Measurements from ENCODE around the gene RAB44.

The RAB44 gene

DNA sequence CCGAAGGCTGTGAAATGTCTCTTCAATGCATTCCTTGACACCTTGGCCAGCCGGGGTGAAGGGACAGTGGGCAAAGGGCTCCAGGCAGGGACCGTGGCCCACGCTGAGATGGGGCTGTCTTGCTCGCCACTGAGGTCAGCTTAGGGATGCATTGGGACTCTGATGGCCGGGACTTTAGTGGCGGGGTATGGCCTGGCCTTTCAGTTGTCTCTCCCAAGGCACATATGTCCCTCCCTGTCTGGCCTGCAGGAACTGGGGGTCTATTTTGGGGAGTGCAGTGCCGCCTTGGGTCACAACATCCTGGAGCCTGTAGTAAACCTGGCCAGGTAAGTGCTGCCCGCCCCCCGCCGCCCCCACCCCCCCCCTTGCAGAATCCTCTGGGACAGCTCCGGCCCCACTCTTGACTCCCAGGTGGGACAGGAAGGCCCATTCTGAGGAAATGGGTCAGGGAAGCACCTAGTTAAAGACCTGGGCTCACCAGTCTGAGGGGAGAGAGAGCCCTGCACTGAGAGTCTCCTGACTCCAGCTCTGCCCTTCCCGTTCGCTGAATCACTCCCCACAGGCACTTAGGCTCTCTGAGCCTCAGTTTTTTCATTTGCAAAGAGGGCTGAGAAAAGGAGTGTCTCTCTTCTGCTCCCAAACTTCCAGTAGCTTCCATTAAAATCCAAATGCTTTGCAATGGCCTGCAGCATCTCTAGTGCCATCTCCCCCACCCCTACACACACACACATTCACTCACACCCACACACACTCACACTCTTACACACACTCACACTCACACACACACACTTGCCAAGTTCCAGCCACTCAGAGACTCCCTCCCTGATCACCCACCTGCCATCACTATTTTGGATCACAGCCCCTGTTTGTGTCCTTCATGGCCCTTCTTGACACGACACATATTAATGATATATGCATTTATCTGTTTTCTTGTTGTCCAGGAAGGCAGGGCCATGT, 33.1 kb downstream of the RAB44 start:
- no peak for DNase-seq (ENCODE audit: low read depth in 2 of 2)

DNA sequence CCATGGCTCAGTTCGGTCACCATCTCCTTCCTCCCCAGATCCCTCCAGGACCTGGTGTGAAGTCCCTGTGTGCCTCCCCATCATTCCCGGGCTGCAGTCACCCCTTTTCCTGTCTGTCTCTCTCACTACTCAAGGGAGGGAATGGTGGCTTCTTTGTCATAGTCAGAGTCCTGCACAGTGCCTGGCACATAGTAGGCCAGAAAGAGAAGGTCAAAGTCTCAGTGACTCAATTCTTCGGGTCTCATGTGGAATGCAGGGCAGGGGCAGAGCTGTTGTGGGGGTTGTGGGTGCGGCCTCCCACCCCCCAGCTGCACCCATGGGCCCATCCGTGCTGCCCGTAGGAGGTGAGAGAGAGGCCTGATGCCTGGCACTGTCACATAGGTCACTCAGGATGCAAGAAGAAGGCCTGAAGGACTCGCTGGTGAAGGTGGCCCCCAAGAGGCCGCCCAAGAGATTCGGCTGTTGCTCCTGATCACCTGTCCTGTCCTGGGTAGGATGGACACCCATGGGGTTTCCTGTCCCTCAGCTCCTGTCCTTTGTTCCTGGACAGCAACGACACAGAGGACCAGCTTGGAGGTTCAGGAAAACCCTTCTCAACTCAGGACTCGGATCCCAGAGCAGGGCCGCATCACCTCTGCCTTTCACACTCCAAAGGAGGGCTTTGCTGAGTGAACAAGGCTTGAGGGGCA, 34.1 kb downstream of the RAB44 start:
- DNase-seq (ENCODE audit: low read depth in 2 of 2): no peak

GRCh38 chr6:36733300-36733699, 35.7 kb downstream of the RAB44 start:
- DNase-seq (ENCODE audit: low read depth in 2 of 2): no peak

DNA sequence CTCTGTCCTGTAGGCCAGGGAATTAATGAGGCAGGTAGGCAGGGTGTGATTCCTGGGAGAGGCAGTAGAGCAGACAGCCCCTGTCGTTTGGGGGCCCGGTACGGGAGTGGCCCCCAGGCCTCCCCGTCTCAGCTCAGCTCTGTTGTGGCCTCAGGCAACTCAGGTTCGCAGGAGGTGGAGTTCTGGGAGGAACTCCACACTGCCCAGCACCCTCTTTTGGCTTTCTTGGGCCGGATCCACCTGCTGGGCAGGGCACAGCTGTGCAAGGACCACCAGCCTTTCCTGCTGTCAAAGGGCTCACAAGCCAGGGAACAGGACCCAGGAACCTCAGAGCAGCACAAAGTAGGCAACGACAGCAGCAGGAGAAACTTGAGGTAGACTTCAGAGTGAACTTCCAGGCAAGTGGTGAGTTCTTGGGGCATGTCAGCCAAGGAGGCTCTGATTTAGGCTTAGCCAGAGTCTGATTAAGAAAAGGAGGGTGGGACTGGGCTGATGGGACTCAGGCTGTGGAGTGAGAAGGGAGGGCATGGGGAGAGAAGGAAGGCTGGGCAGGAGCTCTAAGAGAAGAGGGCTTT, 36.9 kb downstream of the RAB44 start:
- DNase-seq (ENCODE audit: low read depth in 2 of 2): no peak

DNA sequence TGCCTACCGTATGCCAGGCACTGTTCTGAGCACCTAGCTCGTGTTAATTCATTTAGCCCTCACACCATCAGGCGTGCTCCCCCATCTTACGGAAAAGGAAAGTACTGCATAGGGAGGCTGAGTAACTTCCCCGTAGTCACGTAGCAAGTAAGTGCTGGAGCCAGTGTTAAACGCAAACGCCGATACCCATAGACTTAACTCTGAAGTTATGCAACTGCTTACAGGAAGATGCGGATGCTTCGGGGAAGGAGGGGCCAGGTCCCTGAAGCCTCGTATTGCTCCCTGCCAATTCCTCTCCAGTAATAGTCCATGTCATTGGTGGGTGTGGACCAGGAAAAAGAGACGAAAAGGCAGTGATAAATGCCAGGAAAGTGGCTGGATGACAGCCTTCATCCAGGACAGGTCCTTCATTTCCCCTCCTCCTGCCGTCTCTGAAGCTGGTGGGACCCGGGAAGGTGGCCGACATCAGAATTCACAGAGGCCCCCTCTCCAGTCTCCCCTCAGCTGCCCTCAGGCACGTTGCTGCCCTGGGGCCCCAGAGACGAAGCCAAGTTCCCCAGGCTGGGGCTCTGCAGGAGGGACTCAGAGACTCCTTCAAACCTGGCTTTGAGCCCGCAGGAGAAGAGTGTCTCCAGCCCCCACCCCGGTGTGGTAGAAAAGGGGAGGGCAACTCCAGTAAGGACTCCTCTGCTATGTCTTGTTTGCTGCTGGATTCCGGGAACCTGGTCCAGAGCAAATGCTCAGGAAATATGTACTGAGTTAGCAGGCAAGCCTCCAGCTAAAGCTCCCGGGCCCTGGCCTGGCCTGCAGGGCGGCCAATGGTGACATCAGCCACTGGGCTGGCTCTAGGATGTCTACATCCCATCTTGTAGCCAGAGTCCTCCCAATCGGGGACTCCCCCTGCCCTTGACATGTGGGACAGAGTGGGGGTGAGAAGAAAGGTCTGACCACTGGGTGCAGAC, 37.8 kb downstream of the RAB44 start:
- DNase-seq (ENCODE audit: low read depth in 2 of 2): no peak

DNA sequence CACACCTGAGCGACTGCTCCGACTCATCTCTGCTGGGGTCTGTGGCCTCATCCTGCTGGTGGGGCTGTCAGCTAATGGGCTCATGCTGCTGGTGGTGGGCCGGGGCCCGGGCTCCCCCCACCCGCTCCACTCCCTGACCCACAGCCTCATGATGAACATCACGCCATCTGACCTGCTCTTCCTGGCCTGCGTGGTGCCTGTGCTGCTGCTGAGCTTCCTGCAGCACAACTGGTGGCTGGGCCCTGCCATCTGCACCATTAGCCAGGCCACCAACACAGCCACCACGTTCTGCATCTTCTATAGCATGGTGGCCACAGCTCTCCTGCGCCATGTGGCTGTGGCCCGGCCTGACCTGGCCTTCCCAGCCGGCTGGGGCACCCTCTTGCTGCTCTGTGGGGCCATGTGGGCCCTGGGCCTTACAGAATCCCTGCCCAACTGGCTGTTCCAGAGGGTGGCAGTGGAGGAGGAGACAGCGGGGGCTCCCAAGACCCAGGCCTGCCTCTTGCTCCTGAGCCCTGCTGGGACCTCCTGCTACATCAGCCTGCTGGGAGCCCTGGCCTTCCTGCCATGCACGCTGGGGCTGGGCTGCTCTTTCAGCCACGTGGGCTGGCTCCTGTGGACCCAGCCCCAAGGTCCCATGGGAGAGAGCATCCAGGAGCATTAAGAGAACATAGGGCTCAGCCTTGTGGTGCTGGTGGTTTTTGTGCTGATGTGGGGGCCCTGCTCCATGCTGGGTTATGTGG, 39.6 kb downstream of the RAB44 start:
- DNase-seq (ENCODE audit: low read depth in 2 of 2): no peak

DNA sequence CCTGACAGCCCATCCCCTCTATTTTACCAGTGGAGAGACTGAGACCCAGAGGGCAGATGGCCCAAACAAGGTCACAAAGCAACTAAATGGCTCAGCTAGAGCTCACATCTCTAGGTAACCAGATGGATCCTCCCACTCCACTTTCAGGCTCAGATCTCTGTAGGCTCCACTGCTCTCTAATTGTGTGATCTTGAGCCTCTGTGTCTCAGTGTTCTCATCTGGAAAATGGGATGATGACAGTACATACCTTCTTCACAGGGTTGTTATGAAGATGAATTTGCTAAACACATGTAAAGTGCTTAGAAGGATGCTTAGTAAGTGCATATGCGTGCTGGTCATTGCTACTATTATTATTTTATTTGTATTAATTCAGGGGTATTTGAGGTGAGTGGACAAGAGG, 40.5 kb downstream of the RAB44 start:
- no peak for DNase-seq (ENCODE audit: low read depth in 2 of 2)

- DNase-seq (ENCODE audit: low read depth in 2 of 2): no peak
Observed at GRCh38 chr6:36739947-36740817, 42.6 kb downstream of the RAB44 start.

- no peak for DNase-seq (ENCODE audit: low read depth in 2 of 2)
Observed at GRCh38 chr6:36740818-36741179, 43.2 kb downstream of the RAB44 start.

- no peak for DNase-seq (ENCODE audit: low read depth in 2 of 2)
Observed at GRCh38 chr6:36742146-36742545, 44.5 kb downstream of the RAB44 start.

GRCh38 chr6:36743032-36743431, 45.4 kb downstream of the RAB44 start:
- no peak for DNase-seq (ENCODE audit: low read depth in 2 of 2)

GRCh38 chr6:36743538-36744303, 46.1 kb downstream of the RAB44 start:
- DNase-seq (ENCODE audit: low read depth in 2 of 2): no peak

DNA sequence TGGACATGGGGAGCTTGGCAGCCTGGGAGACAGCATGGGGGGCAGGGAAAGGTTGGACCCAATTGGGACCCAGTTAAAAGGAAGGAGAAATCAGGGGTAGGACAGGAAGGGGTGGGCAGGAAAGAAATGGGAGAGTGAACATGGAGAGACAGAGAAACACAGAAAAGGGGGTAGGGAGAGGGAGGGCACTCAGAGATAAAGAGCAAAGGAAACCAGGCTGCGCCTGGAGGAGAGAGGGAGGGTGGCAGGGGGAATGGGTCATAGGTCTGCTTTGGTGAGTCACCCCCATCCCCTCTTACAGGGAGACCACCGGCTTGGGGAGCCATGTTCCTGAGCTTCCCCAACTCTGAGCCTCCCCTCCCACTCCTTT, 46.7 kb downstream of the RAB44 start:
- no peak for DNase-seq (ENCODE audit: low read depth in 2 of 2)

- DNase-seq (ENCODE audit: low read depth in 2 of 2): no peak
Observed at GRCh38 chr6:36745283-36745682, 47.7 kb downstream of the RAB44 start.

GRCh38 chr6:36745836-36746235, 48.2 kb downstream of the RAB44 start:
- no peak for DNase-seq (ENCODE audit: low read depth in 2 of 2)

DNA sequence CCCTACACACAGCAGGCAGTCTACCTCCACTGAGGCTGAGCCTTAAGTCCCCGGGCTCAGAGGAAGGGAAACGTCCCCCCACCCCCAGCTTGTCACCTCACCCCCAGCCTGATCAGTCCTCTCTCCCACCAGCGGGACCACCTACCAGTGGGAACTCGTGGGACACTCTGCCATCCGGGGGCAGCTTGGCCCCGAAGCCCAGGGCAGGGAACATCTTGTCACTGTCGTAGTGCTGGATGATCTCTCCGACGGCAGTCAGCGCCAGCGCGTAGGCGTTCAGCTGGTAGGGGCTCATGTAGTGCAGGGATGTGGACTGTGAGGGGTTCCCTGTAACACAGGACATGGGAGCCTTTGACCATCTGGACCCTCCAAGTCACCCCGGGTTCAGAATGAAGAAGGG, 48.6 kb downstream of the RAB44 start:
- no peak for DNase-seq (ENCODE audit: low read depth in 2 of 2)

DNA sequence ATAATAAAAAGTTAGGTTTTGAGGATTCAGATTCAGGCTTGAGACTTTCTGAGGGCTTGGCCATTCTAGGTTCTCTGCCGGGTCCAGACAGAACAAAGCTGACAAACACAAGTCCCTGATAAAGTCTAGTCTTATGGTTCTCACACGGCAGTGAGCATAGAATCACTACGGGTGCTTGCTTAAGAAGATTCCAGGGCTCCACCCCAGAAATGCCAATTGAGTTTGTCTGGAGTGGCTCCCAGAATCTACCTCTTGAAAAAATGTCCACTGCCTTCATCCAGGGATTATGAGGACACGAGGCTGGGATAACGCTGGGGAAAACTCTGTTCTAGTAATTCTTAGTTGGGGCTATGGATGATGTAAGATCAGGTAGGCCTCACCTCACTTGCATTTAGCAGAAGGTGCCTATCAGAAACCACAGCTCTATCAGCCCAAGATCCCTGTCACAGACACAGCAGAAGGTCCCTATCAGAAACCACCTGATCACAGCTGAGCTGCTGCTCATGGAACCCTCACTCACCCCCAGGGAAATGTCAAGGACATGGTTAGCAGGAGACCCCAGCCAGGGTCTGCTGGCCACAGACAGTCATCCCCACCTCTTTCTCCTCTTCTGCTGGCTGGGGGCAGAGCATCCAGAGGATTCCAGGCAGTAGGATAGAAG, 52.3 kb downstream of the RAB44 start:
- DNase-seq (ENCODE audit: low read depth in 2 of 2): no peak

GRCh38 chr6:36751091-36751490, 53.5 kb downstream of the RAB44 start:
- no peak for DNase-seq (ENCODE audit: low read depth in 2 of 2)

GRCh38 chr6:36751833-36752186, 54.2 kb downstream of the RAB44 start:
- DNase-seq (ENCODE audit: low read depth in 2 of 2): no peak

All from activated CD4-positive, alpha-beta T cell treated with anti-CD3 and anti-CD28 coated beads for 24 hours (primary cell).